Fibroblast of skin of scalp (primary cell): Measurements from ENCODE around the gene CARD11.

Source experiments
- DNase-seq: peaks from one replicate; pipeline ENCODE4 v3.0.0-alpha.2; 2013

Gene CARD11

DNA sequence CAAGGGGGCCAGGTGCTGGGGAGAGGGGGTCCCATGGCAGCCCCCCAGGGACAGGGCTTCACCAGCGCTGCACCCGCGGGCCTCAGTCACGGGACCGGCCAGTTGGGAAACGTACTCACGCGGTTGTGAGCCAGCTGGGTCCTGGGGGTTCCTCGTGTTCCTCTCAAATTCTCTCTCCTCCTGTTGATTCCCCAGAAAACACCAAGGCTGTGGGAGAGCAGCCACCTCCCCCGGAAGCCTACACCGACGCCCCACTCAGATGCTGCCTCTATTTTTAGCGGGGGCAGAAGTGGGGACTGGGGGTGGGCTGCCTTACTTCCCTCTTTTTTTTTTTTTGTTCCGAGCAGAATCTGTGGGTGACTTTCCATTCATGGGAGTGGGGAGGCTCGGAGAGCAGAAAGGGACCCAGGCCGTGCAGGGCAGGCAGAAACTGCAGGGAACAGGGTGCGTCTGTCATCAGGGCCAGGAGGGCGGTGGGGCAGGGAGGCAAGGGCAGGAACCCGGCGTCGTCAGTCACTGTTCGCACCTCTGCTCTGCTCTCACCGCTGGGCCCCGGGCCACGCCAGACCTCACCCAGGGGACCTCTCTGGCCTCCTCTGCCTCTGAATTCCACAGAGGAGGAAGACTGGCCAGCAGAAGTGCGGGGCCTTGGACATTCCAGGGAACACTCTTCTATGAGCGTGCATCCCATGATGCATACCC is 63.1 kb downstream of the CARD11 start:
- DNase-seq: no peak

DNA sequence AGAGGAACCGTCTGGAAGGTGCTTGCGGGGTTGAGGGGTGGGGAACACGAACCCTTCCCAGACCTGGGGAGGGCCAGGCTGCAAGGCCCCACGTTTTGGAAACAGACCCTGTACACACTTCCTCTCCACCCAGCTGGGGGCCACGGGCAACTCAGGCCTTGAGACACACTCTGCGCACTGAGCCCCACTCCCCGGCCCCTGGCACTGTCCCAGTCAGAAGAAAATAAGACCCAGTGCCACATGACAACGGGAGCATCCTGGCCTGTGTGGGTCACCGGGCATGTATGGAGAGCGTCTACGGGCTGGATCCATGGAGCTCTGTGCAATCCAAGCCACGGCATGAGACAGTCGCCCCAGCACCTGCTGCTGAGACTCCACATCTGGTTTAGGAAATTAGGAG is 63.7 kb downstream of the CARD11 start:
- no peak for DNase-seq

DNA sequence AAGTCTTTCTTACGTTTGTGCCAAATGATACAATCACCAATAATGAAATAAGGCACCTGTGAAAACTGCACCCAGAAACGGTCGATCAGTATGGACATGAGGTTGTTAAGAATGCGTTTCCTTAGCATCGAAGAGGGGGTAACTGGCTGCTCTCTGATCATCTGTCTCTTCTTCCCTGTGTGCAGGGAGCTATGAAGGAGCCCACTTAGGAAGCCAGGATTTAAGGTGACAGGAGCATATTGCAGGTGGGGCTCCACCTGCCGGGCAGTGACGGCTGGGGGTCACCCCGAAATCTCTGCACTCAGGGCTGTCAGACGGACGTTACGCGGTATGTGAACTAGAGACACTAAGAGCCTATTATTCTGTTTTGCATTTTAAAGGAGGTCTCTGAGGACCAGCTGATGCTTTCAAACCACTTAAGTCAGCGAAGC is 64.5 kb downstream of the CARD11 start:
- DNase-seq: no peak

DNA sequence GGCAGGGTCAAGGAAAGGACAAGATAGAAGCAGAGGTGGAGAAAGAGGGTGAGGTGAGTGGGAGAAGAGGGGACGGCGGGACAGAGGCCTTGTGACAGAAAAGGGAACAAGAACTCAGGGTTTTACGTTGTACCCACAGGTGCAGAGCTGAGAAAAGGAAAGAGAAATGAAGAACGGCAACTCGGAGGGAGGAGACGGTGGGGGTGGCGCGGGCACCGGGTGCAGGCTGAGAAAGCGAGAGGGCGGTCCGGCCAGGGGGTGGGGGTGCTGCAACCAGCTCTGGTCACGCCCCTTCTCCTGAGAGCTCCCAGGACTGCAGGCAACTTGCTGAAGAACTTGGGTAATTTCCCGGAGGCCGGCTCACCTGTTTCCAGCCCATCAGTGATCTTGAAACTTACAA is 65.3 kb downstream of the CARD11 start:
- no peak for DNase-seq

DNA sequence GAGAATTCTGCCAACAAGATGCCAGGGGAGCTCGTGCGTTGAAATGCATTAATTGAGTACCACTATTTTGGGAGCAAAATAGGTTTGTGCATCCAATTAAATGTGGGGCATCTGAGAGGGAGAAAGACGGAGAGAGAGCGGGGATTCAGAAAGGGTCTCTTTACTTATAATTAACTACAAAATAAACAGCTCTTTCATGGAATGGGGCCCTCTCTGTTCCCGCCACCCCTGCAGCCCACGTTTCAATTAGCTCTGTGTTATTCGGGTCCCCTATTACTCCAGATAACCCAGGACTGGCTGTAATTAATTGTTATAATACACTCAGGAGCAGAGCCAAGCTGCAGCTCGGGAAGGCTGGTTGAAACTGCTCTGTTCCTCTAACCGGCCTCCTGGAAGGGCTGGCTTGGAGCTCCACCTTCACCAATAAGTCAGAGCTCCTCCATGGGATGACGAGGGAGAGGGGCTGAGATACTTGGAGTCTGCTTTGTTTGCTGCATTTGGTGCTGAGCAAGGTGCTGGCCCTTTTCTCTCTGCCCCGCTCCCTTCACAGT is 67.8 kb downstream of the CARD11 start:
- no peak for DNase-seq

DNA sequence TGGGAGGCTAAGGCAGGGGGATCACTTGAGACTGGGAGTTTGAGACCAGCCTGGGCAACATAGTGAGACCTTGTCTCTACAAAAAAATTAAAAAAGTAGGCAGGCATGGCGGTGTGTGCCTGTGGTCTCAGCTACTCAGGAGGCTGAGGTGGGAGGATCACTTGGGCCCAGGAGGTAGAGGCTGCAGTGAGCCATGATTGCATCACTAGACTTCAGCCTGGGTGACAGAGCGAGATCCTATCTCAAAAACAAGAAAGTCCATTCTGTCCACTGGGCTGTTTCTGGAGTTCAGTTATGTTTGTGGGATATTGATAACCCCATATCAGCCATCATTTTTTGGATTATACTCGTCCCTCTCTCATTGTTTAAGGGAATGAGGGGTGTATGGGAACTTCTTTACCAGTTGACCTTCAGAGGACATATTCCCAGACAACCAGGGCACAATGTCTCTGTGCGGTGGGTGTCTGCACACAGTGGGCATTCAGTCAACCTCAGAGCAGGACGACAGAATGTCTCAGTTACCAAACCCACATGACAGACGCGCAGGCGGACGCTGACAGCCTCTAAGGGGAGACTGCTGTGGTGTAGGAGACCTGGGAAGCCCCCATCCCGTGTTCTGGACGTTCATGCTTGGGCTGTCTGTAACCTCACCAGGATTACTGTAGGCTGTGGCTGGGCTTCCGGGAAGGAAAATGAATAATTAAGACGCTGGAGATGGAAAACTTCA is 69.4 kb downstream of the CARD11 start:
- DNase-seq: no peak

DNA sequence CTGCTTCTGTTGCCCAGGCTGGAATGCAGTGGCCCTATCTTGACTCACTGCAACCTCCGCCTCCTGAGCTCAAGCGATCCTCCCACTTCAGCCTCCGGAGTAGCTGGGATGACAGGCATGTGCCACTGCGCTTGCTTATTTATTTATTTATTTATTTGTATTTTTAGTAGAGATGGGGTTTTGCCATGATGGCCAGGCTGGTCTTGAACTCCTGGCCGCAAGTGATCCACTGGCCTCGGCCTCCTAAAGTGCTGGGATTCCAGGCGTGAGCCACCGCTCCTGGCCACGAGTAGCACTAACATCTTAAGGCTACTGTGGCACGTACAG is 70.9 kb downstream of the CARD11 start:
- no peak for DNase-seq

DNA sequence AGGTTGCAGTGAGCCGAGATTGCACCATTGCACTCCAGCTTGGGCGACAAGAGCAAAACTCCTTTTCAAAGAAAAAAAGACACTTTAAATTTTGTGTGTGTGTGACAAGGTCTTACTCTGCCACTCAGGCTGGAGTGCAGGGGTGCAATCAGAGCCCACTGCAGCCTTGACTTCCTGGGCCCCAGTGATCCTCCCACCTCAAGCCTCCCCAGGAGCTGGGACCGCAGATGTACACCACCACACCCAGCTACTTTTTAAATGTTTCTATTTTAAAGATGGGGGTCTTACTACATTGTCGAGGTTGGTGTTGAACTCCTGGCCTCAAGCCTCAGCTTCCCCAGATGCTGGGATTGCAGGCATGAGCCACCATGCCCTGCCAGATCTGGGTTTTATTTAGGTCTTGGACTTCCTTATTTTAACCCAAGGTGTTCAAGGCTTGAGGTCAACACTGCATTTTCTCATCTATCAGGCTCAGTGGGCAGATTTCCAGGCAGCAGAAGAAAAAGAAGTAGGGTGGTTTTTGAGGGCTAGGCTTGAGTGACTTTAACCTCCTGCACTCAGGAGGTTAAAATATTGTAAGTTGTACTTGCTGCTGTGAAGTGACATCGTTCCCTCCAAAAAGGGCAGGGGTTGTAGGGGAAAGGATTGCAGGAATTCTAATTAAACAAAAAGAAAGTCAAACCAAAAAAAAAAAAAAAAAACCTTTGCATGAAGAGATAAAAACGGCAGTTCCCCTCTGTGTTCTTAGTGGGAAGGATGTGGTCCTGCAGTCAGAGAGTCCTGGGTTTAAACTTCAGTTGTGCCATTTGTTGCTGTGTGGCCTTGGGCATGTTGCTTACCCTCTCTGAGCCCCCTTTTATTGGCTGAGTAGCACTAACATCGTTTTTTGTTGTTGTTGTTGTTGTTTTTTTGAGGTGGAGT is 71.5 kb downstream of the CARD11 start:
- DNase-seq: no peak

DNA sequence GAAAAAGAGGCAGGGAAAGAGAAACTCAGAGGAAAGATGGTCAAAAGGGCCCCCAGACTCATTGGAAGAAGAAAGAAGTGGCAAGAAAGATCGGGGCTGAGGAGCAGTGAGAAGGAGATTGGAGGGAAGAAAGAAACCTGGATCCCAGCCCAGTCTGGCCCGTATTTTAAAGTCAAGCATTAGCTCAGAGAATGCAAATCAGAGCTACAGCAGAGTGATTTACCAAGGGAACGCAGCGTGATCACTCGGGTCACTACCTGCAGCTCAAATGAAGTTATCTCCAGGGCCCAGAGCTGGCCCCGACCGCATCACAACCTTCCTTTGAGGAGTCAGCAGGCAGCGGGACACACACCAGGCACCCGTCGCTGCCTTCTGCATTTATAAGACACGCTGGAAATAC is 72.8 kb downstream of the CARD11 start:
- DNase-seq: no peak

DNA sequence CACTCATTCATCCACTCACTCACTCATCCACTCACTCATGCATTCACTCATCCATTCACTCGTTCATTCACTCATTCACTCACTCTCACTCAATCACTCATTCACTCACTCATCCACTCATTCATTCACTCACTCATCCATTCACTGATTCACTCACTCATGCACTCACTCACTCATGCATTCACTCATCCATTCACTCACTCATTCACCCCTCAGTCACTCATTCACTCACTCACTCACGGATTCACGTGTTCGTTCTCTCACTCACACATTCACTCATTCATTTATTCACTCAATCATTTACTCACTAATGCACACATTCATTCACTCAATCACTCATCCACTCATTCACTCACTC is 73.4 kb downstream of the CARD11 start:
- DNase-seq: no peak

DNA sequence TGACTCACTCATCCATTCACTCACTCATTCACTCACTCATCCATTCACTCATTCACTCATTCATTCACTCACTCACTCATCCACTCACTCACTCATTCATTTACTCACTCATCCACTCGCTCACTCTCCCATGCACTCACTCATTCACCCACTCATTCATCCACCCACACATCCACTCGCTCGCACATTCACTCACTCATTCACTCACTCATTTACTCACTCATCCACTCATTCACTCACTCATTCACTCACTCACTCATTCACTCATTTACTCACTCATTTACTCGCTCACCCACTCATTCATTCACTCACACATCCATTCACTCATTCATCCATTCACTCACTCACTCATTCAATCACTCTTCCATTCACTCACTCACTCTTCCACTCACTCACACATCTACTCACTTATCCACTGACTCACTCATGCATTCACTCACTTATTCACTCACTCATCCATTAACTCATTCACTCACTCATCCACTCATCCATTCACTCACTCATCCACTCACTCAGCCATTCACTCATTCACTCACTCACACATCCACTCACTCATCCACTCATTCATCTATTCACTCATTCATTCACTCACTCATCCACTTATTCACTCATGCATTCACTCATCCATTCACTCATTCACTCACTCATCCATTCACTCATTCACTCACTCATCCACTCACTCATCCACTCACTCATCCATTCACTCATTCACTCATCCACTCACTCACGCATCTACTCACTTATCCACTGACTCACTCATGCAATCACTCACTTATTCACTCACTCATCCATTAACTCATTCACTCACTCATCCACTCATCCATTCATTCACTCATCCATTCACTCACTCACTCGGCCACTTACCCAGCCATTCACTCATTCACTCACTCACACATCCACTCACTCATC is 74.0 kb downstream of the CARD11 start:
- DNase-seq: no peak

DNA sequence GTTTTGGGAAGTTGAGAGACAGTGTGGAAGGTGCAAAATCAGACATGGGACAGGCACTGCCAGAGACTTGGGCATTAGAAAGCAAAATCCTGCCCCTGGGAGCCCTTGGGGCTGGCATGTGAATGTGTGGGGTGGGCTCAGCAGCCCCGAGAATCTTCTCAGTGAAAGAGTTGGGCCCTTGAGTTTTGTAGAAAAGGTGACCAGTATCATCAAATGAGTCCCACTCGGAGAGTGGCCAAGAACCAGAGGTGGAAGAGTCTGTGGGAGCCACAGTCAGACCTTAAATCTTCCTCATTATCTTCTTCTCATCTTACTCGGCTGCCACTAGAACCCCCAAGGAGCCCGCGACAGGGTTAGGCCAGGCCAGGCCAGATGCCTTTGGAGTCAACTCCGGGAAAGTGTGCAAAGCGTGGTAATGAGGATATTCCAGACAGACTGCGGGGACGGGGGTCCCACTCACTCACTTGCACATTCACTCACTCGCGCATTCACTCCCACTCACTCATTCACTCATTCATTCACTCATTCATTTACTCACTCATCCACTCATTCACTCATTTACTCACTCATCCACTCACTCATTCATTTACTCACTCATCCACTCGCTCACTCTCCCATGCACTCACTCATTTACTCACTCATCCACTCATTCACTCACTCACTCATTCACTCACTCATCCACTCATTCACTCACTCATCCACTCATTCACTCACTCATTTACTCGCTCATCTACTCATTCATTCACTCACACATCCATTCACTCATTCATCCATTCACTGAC is 74.9 kb downstream of the CARD11 start:
- no peak for DNase-seq

DNA sequence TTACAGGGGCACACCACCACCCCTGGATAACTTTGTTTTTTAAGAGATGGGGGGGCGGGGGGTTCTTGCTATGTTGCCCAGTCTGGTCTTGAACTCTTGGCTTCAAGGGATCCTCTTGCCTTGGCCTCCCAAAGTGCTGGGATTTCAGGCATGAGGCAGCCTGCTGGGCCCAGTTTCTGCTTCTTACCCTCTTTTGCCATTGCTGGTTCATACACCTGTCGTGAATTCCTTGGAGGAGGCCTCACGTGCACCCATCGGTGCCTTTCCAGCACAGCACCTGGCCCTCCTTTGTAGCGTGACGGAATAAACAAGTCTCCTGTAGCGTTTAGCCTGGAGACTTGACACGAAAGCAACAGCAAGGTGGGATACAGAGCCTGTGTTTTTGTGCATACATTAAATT is 75.5 kb downstream of the CARD11 start:
- DNase-seq: no peak

DNA sequence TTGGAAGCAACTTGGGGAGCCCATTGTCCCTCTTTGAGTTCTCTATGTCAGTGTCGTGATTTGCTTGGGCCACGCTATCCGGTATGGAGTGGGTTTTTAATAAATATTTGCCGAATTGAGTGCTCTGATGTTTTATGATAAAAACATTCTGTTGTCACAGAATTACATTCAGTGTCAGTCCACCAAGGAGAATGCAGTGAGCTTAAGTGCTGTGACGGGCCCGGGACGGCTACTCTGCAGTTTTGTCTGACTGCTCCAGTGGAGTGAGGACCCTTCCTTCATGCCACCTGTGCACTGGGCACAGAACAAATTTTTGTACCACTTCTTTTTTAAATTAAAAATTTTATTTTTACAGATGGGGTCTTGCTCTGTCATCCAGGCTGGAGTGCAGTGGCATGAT is 76.0 kb downstream of the CARD11 start:
- no peak for DNase-seq

DNA sequence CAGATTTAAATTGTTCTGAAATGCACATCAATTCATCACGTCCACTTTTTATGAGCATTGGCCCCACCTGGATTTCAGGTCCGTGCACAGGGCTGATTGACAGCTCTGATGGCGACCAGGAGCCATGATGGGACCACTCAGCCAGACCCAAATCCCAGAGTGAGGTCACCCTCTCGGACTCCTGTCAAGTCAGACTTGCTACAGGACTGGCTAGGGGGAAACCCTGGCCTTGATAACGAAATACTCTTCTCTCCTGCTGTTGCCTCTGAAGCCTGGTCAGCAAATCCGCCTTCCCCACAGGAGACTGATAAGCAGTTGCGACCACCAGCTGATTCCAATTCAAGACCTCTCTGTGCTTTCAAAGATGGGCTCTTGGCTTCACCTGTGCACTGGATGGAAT is 76.4 kb downstream of the CARD11 start:
- DNase-seq: no peak

DNA sequence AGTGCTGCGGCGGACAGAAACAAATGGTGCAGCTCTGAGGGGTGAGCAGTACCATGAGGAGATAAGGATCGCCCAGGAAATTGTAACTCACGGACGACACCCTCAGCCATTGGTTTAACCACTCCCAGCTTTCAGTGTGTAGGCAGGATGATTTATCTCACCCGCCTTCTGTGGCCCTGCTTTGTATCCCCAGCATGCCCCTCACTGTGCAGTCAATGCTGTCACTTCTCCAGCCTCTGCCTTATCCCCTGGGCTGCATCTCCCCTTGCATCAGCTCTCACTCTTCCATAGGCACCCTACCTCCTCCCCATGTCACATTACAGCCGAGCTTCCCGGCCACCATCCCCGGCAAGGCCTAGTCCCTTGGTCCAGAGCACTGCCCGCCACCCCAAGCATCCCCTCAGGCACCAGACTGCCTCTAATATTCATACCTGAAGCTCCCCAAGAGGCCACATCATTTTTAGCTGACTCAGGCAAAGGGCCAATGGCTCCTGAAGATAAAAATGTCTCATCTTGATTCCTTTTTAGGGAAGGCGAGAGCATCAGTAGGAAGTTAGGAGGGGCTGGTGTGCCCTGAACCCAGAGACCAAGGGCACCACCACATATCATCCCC is 77.1 kb downstream of the CARD11 start:
- no peak for DNase-seq

DNA sequence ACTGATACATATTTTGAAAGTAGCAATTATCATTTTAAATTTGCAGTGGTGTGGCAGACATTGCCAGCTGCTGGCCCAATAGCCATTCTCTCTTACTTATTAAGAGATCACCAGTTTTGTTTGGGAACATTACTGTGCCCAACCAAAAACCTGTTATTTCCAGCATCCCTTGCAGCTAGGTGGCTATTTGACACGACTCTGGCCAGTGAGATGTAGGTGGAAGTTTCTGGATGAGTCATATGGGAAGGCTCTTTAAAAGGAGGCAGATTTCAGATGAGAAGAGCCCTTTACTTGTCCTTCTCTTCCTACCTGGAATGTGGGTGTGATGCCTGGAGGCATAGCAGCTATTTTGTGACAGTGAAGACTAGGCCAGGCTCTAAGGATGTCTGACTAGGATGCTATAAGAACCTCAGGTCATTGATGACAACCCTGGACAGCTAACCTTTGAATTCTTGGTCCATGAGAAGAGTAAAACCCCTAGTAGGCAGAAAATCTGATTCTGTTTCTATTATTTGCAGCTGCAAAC is 77.9 kb downstream of the CARD11 start:
- no peak for DNase-seq

DNA sequence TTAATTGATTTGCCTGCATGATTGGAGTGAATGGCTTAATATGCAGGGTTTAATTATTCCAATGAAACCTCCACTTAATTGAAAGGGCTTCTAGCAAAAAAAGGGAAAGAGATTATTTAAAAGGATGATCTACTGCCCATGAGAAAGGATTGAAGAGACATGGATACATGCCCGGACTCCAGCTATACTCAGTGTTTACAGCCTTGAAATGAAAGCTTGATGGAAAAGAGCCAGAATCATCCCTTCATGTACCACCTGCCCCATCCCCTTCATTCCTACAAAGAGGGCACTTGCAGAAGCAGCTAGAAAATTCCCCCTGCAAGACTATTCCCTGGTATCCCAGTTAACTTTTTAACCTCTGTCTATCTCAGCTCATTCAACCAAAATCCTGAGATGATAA is 78.4 kb downstream of the CARD11 start:
- no peak for DNase-seq

DNA sequence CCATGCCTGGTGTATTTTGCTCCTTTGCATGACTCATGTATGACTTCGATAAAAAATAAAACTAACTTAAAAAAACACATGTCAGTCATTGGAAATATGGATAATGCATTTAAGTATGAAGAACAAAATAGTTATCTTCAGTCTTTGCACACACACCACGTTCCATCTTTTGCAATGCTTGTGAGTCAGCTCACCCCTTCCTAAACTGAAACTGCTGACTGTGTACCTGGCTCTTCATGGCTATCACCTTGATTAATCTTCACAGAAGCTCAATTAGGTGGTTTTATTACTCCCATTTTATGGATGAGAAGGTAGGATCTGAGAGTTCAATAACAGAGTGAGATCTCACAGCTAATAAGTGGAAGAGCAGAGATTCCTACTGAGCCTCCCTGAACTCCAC is 79.5 kb downstream of the CARD11 start:
- no peak for DNase-seq

DNA sequence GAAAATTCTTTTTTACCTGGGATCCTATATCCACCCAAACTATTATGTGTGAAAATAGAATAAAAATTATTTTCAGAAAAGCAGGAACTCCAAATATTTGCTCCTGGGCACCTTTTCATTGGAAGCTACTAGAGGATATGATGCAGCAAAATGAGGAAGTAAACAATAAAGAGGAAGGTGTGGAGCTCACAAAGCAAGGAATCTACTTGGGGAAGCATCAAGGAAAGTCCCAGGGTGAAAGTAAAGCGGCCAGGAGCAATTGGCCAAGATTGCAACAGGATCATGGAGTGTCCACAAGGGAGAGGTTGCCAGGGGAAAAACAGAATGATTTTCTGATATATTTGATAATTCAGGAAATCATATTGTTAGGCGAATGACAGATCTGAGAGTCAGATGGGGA is 80.8 kb downstream of the CARD11 start:
- DNase-seq: no peak
